Left cardiac atrium (tissue), 4 donors: ENCODE measurements around the gene ZFX. TPM values are rescaled to one million over a fixed set of nuclear protein-coding genes. Genes with fewer than 3 reads are reported as not detected.

Source experiments
- ATAC-seq, 2 donors: fragments of 200-7000 bp; cut with Tn5 transposase; one replicate each; pipeline ENCODE4 v1.9.1; 2020; ENCODE audit warnings: mild to moderate bottlenecking in 2 of 2, moderate library complexity in 2 of 2
- DNase-seq: peaks from one replicate; pipeline ENCODE4 v3.0.0-alpha.2; 2020
- intact Hi-C, 2 donors: fragments of 100-400 bp; cut with DNase I; formaldehyde crosslinking; loops; one replicate each; pipeline versions ENCODE4 v1.14.1 to v1.15.1; 2022 to 2023
- total RNA-seq, 2 donors: library from RNA; stranded (reverse); fragmentation: NEBNext Ultra II Directional; extraction: Animal tissue kit (Norgen Biotek cat#: 25700); gene quantifications; one replicate each; pipeline ENCODE4 v1.2.1, GENCODE V29; 2021
- donor health status: DM: no; HTN: yes; CAD: no.
- donor health status: DM: no; HTN: yes; CAD: no; lungs with severe emphysema.
- donor health status: DM: yes; HTN: yes; CAD: no.
- donor health status: Dilated cardiomyopathy.

The ZFX gene
- total RNA-seq, 2 donors from 2014 or later: 29.7 to 57.3 TPM

DNA sequence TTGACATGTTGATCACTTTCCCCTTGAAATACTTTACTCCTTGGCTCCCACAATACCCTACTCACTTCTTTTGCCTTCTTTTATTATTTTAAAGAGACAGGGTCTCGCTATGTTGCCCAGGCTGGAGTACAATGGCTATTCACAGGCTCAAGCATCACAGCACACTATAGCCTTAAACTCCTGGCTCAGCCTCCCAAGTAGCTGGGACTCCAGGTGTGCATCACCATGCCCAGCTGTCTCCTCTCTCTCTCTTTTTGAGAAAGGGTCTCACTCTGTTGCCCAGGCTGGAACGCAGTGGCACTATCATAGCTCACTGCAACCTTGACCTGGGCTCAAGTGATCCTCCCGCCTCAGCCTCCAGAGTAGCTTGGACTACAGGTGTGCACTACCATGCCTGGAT lies 112.8 kb downstream of the ZFX start:
- DNase-seq: no peak
- intact Hi-C loops: no loop called here
- no peak for ATAC-seq

DNA sequence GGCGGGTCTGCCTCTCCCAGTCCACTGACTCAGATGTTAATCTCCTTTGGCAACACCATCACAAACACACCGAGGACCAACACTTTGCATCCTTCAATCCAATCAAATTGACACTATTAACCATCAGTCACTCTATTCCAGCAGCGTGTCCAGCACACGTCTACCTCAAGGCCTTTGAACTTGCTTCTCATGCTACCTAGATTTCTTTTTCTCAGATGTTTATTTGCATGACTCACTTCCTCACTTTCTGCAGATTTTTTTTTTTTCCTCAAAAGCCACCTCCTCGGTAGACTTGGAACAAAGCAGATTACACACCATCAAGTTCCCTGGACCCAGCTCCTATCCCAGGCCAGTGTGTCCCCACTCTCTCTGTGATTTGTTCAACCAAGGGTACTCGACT lies 114.9 kb downstream of the ZFX start:
- no peak for ATAC-seq
- DNase-seq: no peak
- intact Hi-C loops: no loop called here

Other genes starting within 250 kb of the ZFX start
- gene APOO, start 241.8 kb upstream of the ZFX start, total RNA-seq: 10 to 100 TPM; 70.0 to 70.9 TPM
- under 1 TPM in 1 of 2 donors, not detected in 1; 0.42 TPM for gene CXorf58, start 241.7 kb upstream of the ZFX start, total RNA-seq
- gene KLHL15, start 122.5 kb upstream of the ZFX start, total RNA-seq: 1 to 10 TPM; 4.8 to 6.0 TPM
- 10 to 100 TPM; 69.7 to 98.0 TPM for gene EIF2S3, start 94.8 kb upstream of the ZFX start, total RNA-seq
- gene SUPT20HL2, start 164.3 kb downstream of the ZFX start, total RNA-seq: not detected
- gene SUPT20HL1, start 210.9 kb downstream of the ZFX start, total RNA-seq: not detected